Measurements from ENCODE around the gene NSUN2. TPM values are rescaled to one million over a fixed set of nuclear protein-coding genes. Genes with fewer than 3 reads are reported as not detected.
"Not testable (repeated sequence)": the region's sequence is repeated elsewhere in the genome, so short reads cannot be mapped to it uniquely, and the experiment has no call there.

Gene NSUN2
- total RNA-seq, 1 experiment from 2014 or later, result 65.0 TPM

- in situ Hi-C loops (cut with HindIII; ENCODE audit: low sequenced_read_pairs), result no loop called here
- no peak for DNase-seq (ENCODE audit: low spot score)
Observed at GRCh38 chr5:6649186-6649585, 16.3 kb upstream of the NSUN2 start.

- in situ Hi-C loops (cut with HindIII; ENCODE audit: low sequenced_read_pairs); DNase-seq (ENCODE audit: low spot score): not testable (repeated sequence)
Observed at GRCh38 chr5:6645571-6646362, 12.9 kb upstream of the NSUN2 start.

- in situ Hi-C loops (cut with HindIII; ENCODE audit: low sequenced_read_pairs), result no loop called here
- DNase-seq (ENCODE audit: low spot score), result no peak
Observed at GRCh38 chr5:6644794-6645241, 12.0 kb upstream of the NSUN2 start.

GRCh38 chr5:6642655-6643054 lies 9.8 kb upstream of the NSUN2 start:
- in situ Hi-C loops (cut with HindIII; ENCODE audit: low sequenced_read_pairs), result no loop called here
- no peak for DNase-seq (ENCODE audit: low spot score)

GRCh38 chr5:6638236-6638635 lies 5.4 kb upstream of the NSUN2 start:
- in situ Hi-C loops (cut with HindIII; ENCODE audit: low sequenced_read_pairs), result no loop called here

GRCh38 chr5:6637590-6637989 lies 4.7 kb upstream of the NSUN2 start:
- in situ Hi-C loops (cut with HindIII; ENCODE audit: low sequenced_read_pairs), result no loop called here
- no peak for DNase-seq (ENCODE audit: low spot score)

More at GRCh38 chr5:6638236-6638635, 5.4 kb upstream of the NSUN2 start:
- DNase-seq (ENCODE audit: low spot score), result no peak

GRCh38 chr5:6637022-6637421 lies 4.2 kb upstream of the NSUN2 start:
- in situ Hi-C loops (cut with HindIII; ENCODE audit: low sequenced_read_pairs), result no loop called here
- no peak for DNase-seq (ENCODE audit: low spot score)

GRCh38 chr5:6636293-6636692 lies 3.4 kb upstream of the NSUN2 start:
- DNase-seq (ENCODE audit: low spot score), result no peak
- in situ Hi-C loops (cut with HindIII; ENCODE audit: low sequenced_read_pairs), result no loop called here

GRCh38 chr5:6634788-6635430 lies 2.1 kb upstream of the NSUN2 start:
- no peak for DNase-seq (ENCODE audit: low spot score)
- in situ Hi-C loops (cut with HindIII; ENCODE audit: low sequenced_read_pairs), result no loop called here

GRCh38 chr5:6634306-6634705 lies 1.5 kb upstream of the NSUN2 start:
- peak; percentile 29 for DNase-seq (ENCODE audit: low spot score)
- in situ Hi-C loops (cut with HindIII; ENCODE audit: low sequenced_read_pairs), result no loop called here

- in situ Hi-C loops (cut with HindIII; ENCODE audit: low sequenced_read_pairs), result no loop called here
- peak; percentile 45 for DNase-seq (ENCODE audit: low spot score)
Observed at GRCh38 chr5:6633469-6634245, 813 bp upstream of the NSUN2 start.

- in situ Hi-C loops (cut with HindIII; ENCODE audit: low sequenced_read_pairs), result no loop called here
- peak; percentile 38 for DNase-seq (ENCODE audit: low spot score)
Observed at GRCh38 chr5:6632324-6632887, 438 bp downstream of the NSUN2 start.

GRCh38 chr5:6631441-6631840 lies 1.4 kb downstream of the NSUN2 start:
- in situ Hi-C loops (cut with HindIII; ENCODE audit: low sequenced_read_pairs), result no loop called here
- no peak for DNase-seq (ENCODE audit: low spot score)

GRCh38 chr5:6626508-6626907 lies 6.3 kb downstream of the NSUN2 start:
- in situ Hi-C loops (cut with HindIII; ENCODE audit: low sequenced_read_pairs), result no loop called here
- no peak for DNase-seq (ENCODE audit: low spot score)

GRCh38 chr5:6623941-6624340 lies 8.9 kb downstream of the NSUN2 start:
- in situ Hi-C loops (cut with HindIII; ENCODE audit: low sequenced_read_pairs), result no loop called here
- DNase-seq (ENCODE audit: low spot score), result no peak

GRCh38 chr5:6623228-6623627 lies 9.6 kb downstream of the NSUN2 start:
- DNase-seq (ENCODE audit: low spot score), result no peak
- in situ Hi-C loops (cut with HindIII; ENCODE audit: low sequenced_read_pairs), result no loop called here

- no peak for DNase-seq (ENCODE audit: low spot score)
- in situ Hi-C loops (cut with HindIII; ENCODE audit: low sequenced_read_pairs), result no loop called here
Observed at GRCh38 chr5:6616632-6617031, 16.2 kb downstream of the NSUN2 start.

GRCh38 chr5:6615034-6615815 lies 17.6 kb downstream of the NSUN2 start:
- no peak for DNase-seq (ENCODE audit: low spot score)
- in situ Hi-C loops (cut with HindIII; ENCODE audit: low sequenced_read_pairs), result no loop called here

Measured in G401 (cell line).